Panc1 (cell line): Measurements from ENCODE around the gene CHST12. TPM values are rescaled to one million over a fixed set of nuclear protein-coding genes. Genes with fewer than 3 reads are reported as not detected.

Source experiments
- ATAC-seq: fragments of 200-7000 bp; cut with Tn5 transposase; 2 replicates; pipeline ENCODE4 v1.9.1; 2020; ENCODE audit warnings: mild to moderate bottlenecking, moderate library complexity
- BruUV-seq: library from RNA; stranded (reverse); fragments of 400-500 nt; replicated peaks from 2 replicates; lab custom pipeline; 2021; lab: Mats Ljungman, UMichigan
- CTCF ChIA-PET: fragments of 300-600 bp; sonication (Branson Sonifier 250); formaldehyde crosslinking; loops from one replicate; lab custom pipeline; 2022; ENCODE audit warnings: antibody characterized with exemption; lab: Charles Lee
- POLR2A ChIA-PET: fragments of 300-600 bp; sonication (Branson Sonifier 250); formaldehyde crosslinking; loops from one replicate; lab custom pipeline; 2022; ENCODE audit warnings: antibody characterized with exemption; lab: Charles Lee
- DNase-seq: peaks from one replicate; pipeline ENCODE4 v3.0.0-alpha.2; 2010; ENCODE audit warnings: low read depth, low spot score
- H3K27ac ChIP-seq: 2 replicates; pipeline ENCODE4 v1.5.1; 2011; ENCODE audit warnings: mild to moderate bottlenecking, low read length, inconsistent platforms
- H3K27me3 ChIP-seq: fragments of 200-500 bp; sonication (Bioruptor generic); 2 replicates; pipeline ENCODE4 v1.6.0; 2014; ENCODE audit warnings: low read length, inconsistent platforms; ENCODE audit not compliant: control insufficient read depth, insufficient read depth
- H3K36me3 ChIP-seq: fragments of 200-500 bp; sonication (Bioruptor generic); 2 replicates; pipeline ENCODE4 v1.5.1; 2014; ENCODE audit warnings: inconsistent platforms, mild to moderate bottlenecking, low read length, moderate library complexity; ENCODE audit not compliant: control insufficient read depth, insufficient read depth
- H3K4me1 ChIP-seq: 2 replicates; pipeline ENCODE4 v1.5.1; 2011; ENCODE audit warnings: inconsistent platforms, mild to moderate bottlenecking, low read length, moderate library complexity; ENCODE audit not compliant: control insufficient read depth, insufficient read depth
- H3K4me3 ChIP-seq, 2 experiments: 2 replicates each; pipeline ENCODE4 v1.5.1; 2011 to 2012; ENCODE audit warnings: low read depth in 2 of 2, low read length in 2 of 2, mild to moderate bottlenecking in 2 of 2, inconsistent platforms in 1 of 2, moderate library complexity in 1 of 2
- H3K9me3 ChIP-seq: fragments of 200-500 bp; sonication (Bioruptor generic); 2 replicates; pipeline ENCODE4 v1.5.1; 2014; ENCODE audit warnings: low read depth, mild to moderate bottlenecking, inconsistent platforms, low read length, moderate library complexity; ENCODE audit not compliant: control insufficient read depth, insufficient read depth
- CTCF ChIP-seq: fragments of 450-650 bp; IDR thresholded peaks from 2 replicates; pipeline ENCODE4 v1.5.1; 2017; ENCODE audit warnings: mild to moderate bottlenecking
- POLR2AphosphoS5 ChIP-seq: IDR thresholded peaks from 2 replicates; pipeline ENCODE4 v1.6.1; 2012; ENCODE audit warnings: mild to moderate bottlenecking, low read depth, low read length, moderate library complexity
- REST ChIP-seq, 2 experiments: IDR thresholded peaks; 2 replicates each; pipeline ENCODE4 v1.6.1; 2011 to 2012; ENCODE audit warnings: low read depth in 2 of 2, control low read depth in 1 of 2, low read length in 1 of 2, mild to moderate bottlenecking in 1 of 2, moderate library complexity in 1 of 2; ENCODE audit not compliant: insufficient read depth in 1 of 2
- SIN3A ChIP-seq: IDR thresholded peaks from 2 replicates; pipeline ENCODE4 v1.6.1; 2012; ENCODE audit warnings: low read depth, mild to moderate bottlenecking, low read length, moderate library complexity, borderline replicate concordance; ENCODE audit not compliant: insufficient read depth
- TCF7L2 ChIP-seq: IDR thresholded peaks from 2 replicates; pipeline ENCODE4 v1.6.1; 2011; ENCODE audit warnings: mild to moderate bottlenecking, low read depth, low read length, inconsistent platforms
- in situ Hi-C: cut with HindIII; loops from 2 replicates; pipeline ENCODE4 v1.10.0; 2016; ENCODE audit warnings: low sequenced_read_pairs, low pct_unique_long_range_greater_than_20kb
- intact Hi-C: fragments of 100-400 bp; cut with micrococcal nuclease; formaldehyde crosslinking; loops from one replicate; pipeline ENCODE4 v1.10.0; 2022; ENCODE audit not compliant: unreplicated experiment
- total RNA-seq: library from RNA; stranded (reverse); gene quantifications from one replicate; pipeline ENCODE4 v1.2.1, GENCODE V29; 2021; ENCODE audit not compliant: unreplicated experiment

CHST12 gene
- total RNA-seq, 1 experiment from 2014 or later = 48.3 TPM

GRCh38 chr7:2357571-2357970 is 45.8 kb upstream of the CHST12 start:
- no peaks in the 10 kb centered on the region for H3K9me3 ChIP-seq
- H3K27me3 ChIP-seq = no peaks in the 10 kb centered on the region
- DNase-seq = no peak
- ATAC-seq = no peak
- in situ Hi-C loops (no loop called here), intact Hi-C loops (no loop called here)
- peak overlapping the region; percentile 44 for H3K27ac ChIP-seq
- no peak for TF ChIP-seq TCF7L2
- no peak for TF ChIP-seq POLR2AphosphoS5
- TF ChIP-seq SIN3A = no peak
- TF ChIP-seq CTCF = no peak
- no peak for TF ChIP-seq REST (IDR thresholded peaks at IDR 0.05; ENCODE audit: insufficient read depth in 1 of 2, low read depth in 2 of 2, low read length in 1 of 2)
- CTCF ChIA-PET = interaction anchor here (0.6 kb wide), 1 partner anchor 693 kb away, joined by 3 read pairs; no protein-coding TSS in a partner anchor
- peaks cover 20% of the 10 kb centered on the region for H3K4me1 ChIP-seq
- peaks cover 32% of the 10 kb centered on the region for H3K36me3 ChIP-seq
- H3K4me3 ChIP-seq = peak overlapping the region in 1 of 2 experiments; percentile 98; a peak in 3 of 4 replicates
- POLR2A ChIA-PET = interaction anchor here (0.7 kb wide), 1 partner anchor 396 kb away, joined by 3 read pairs; no protein-coding TSS in a partner anchor
- no TSS peak for BruUV-seq

DNA sequence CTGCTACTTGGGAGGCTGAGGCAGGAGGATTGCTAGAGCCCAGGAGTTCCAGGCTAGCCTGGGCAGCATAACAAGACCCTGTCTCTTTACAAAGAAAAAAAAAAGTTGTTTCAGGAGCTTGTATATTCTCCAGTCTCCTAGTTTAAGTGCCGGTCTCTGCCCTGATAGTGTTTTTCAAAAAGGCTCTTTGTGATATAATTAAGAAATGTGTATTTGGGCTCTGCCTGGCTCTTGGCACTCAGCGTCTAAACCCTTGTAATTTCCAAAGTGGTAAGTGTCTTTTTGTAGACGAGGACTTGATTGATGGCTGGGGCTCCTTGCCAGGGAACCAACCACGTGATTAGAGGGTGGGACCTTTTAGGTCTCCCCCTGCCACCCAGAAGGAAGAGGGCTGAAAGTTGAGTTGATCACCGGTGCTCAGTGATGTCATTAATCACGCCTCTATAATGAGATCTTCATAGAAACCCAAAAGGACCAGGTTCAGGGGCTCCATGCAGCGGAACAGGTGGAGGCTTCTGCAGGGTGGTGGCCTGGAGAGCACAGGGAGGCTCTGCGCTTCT is 44.4 kb upstream of the CHST12 start:
- Histone ChIP-seq H3K4me1 (peaks cover 20% of the 10 kb centered on the region), H3K27me3 (no peaks in the 10 kb centered on the region), H3K27ac (no peak overlapping the region), H3K36me3 (peaks cover 43% of the 10 kb centered on the region), H3K4me3 (no peak overlapping the region), H3K9me3 (no peaks in the 10 kb centered on the region)
- TF ChIP-seq TCF7L2 = no peak
- TF ChIP-seq SIN3A = no peak
- no peak for TF ChIP-seq POLR2AphosphoS5
- no peak for TF ChIP-seq REST (IDR thresholded peaks at IDR 0.05; ENCODE audit: insufficient read depth in 1 of 2, low read depth in 2 of 2, low read length in 1 of 2)
- no peak for TF ChIP-seq CTCF
- BruUV-seq = no TSS peak
- DNase-seq = no peak
- POLR2A ChIA-PET = interaction anchor here (0.6 kb wide), 2 partner anchors 8 to 10 kb away, joined by 6 to 8 read pairs; no protein-coding TSS in a partner anchor
- no peak for ATAC-seq
- intact Hi-C loops = no loop called here
- in situ Hi-C loops = no loop called here
- CTCF ChIA-PET = no interaction called here
